GM19025 (cell line): ENCODE data around the gene RALGAPA2.
"Not testable (repeated sequence)": the region's sequence is repeated elsewhere in the genome, so short reads cannot be mapped to it uniquely, and the experiment has no call there.

Experiments
- ATAC-seq: cut with Tn5 transposase; IDR thresholded peaks from one replicate; pipeline ENCODE4 v1.9.1; 2021; ENCODE audit warnings: mild to moderate bottlenecking, low read depth, moderate library complexity; ENCODE audit not compliant: unreplicated experiment

The RALGAPA2 gene

DNA sequence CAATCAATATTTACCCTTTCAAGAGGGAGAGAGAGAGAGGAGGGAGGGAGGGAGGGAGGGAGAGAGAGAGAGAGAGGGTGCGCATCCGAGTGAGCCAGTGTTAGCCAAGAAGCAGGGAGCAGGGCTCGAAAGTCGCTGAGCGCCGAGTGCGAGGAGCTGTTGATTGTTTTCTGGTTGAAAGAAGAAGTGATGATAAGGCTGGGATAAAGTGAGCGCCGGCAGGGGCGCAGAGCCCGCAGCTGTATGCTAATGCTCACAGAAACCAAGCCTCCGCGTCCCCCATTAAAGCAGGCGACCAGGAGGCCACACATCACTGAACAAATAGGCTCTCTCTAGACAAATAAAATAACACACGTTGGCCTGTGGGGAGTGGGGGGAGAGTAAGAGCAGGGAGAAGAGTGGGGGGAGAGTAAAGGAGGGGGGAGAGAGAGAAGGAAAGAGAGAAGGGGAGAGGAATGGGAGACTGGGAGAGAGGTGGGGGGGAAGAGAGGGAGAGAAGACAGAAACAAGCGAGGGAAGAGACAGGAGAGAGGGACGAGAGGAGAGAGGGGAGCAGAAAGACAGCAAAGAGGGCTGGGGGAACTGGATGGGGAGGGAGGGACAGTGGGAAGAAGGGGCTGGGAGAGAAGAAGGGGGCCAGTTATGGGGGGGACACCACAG lies 349.5 kb downstream of the RALGAPA2 start:
- ATAC-seq, result no peak

DNA sequence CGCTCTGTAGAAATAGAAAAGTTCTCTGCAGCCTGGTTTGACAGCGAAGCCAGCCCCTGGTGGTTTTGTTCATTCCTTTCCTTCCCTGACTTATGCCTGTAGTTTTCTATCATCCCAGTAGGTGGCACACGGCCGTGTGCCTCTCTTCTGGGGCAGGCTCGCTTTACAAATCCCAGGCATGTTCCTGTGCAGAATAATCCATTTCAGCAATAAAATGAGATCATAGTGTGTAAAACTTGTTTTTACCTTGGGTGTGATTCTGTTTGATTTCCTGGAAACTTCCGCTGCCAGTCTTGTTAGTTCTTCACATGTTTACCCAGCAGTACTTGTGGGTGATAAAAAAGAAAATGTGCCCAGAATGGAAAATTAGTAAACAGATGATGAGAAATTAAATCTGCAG lies 352.0 kb downstream of the RALGAPA2 start:
- peak; percentile 51 for ATAC-seq

GRCh38 chr20:20359628-20360027 lies 352.8 kb downstream of the RALGAPA2 start:
- ATAC-seq, result no peak

DNA sequence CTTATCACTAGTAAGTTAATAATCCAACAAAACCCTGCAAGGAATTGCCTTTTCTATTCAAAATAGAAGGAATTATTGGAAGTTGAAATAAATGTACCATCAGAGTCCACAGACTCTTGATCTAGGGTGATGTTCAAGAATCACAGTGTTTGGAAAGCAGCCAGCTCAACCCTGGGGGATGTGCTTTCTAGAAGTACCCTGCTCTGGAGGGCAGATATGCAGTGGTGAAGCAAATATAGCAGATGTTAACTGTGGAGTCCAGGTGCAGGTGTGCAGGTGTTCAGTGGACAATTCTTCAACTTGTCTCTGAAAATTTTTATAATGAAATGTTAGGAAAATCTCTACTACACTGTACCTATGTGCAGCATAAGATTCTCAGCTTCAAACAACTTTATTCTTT lies 353.6 kb downstream of the RALGAPA2 start:
- ATAC-seq, result no peak

DNA sequence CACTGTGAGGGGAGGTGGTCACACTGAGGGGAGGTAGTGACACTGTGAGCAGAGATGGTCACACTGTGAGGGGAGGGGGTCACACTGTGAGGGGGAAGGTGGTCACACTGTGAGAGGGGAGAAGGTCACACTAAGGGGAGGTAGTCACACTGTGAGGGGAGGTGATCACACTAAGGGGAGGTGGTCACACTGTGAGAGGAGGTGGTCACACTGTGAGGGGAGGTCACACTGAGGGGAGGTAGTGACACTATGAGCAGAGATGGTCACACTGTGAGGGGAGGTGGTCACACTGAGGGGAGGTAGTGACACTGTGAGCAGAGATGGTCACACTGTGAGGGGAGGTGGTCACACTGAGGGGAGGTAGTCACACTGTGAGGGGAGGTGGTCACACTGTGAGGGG lies 356.9 kb downstream of the RALGAPA2 start:
- not testable (repeated sequence) for ATAC-seq

DNA sequence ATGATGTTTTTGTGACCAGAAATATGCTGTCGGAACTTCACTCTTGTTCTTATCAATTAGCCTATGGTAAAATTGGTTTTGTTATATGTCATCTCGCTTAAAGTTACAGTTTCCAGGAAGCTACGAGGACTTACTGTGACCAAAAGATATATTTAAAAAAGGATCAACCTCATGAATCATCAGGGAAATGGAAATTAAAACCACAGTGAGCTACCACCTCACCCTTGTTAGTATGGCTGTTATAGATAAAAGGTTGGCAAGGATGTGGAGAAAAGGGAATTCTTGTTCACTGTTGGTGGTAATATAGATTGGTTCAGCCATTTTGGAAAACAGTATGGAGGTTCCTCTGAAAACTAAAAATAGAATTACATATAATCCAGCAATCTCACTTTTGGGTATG lies 358.9 kb downstream of the RALGAPA2 start:
- ATAC-seq, result no peak

- no peak for ATAC-seq
Measured at GRCh38 chr20:20344476-20344875, 368.0 kb downstream of the RALGAPA2 start.

- no peak for ATAC-seq
Measured at GRCh38 chr20:20343932-20344331, 368.5 kb downstream of the RALGAPA2 start.
